NCI-H2029 treated with DMSO at 0.1 percent for 48 hours (cell line): ENCODE results near the gene RHCE.
"Not testable (repeated sequence)": the region's sequence is repeated elsewhere in the genome, so short reads cannot be mapped to it uniquely, and the experiment has no call there.

Experiments used
- DNase-seq: peaks from one replicate; lab custom pipeline; 2025; lab: John Stamatoyannopoulos, UW

Gene RHCE

DNA sequence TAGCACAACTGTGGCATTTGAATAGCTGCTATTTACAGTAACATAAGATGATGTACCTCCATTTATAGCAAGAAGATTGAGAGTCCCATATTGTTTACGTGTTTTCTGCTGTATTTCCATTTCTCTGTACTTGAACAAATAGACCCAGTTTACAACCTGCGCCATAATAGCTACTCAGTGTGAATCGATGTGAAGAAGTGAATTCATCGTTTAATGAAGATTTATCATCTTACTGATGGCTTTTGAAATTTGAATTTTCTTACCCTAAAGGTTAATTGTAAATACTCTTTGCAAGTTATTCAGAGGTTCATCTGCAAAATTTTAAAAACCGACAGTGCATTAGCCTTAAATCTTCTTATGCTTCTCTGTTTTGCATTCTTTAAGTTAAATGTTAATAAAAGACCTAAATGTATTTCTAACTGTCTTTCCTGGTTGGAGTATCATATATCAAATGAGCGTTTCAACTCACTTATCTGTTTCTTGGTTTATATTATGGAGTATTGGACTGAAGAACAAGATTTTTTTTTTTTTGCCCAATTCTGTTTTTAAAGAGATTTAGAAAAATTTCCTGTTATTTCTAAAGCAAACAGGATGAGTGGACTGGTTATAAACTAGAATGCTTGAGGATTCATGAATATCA lies 12.2 kb upstream of the RHCE start:
- DNase-seq, result no peak

DNA sequence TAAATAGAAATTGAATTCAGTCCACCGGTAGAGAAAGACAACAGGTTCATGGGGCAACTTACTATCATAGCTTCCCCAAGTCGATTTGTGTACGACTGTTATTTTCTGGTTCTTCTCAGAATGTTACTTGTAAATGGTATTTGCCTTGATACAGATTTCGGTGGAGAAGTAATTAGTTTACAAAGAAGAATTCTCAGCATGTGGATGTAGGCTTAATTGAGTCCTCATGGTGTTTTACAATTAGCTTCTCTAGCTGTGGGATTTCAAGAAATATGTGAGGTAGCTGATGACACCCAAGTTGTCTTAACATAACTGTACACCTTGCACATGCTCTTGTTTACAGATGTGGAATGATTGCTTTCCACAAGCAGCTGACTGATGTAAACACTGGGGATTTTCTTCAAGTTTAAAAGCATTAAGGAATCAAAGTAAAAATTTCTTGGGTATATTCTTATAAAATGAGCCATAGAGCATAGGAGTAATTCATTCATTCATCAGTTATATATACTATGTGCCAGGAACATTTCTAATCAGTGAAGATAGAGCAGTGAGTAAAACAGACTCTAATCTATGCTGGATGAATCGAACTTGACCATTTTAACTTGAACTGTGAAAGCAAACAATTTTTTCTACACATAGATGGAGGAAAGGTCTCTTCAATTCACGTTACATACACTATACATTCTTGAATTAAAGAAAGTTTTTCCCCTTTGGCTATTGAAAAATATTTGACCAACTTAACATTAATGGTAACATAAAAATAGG lies 11.5 kb upstream of the RHCE start:
- no peak for DNase-seq

DNA sequence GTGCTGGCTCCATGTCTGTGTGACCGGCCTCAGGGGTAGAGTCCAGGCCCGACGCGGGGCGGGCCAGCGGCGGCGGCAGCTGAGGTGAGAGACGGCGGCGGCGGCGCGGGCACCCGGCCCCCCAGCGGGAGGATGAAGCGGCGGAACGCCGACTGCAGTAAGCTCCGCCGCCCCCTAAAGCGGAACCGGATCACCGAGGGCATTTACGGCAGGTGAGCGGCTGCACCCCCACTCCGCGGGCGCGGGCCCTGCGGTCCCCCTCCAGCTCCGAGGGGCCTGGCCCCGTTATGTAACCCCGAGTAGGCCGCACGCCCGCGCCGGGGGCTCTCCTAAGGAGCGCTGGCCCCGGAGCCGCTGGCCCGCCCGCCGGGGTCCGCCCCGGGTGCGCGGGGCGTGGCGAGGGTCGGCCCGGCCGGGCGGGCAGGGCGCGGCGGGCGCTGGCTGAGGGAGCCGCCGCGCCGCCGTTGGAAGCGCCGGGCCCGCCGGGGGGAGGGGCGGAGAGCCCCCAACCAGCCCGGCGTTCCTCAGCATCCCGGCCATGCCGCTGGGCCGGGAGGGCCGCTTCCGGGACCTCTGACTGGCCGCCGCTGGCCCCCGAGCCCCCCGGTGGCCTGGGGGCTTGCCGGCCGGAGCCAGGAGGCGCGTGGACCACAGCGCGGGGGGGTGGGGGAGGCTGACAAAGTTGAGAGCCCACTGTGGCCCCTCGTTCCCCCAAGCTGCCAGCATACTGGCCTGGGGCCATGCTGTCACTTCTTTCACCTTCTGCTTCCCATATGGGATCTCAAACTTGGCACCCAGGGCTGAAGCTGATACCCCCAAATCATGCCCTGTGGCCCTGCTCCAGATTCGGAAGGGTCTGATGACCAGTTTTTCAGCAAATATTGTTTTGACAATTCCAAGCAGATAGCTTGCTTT lies 10.6 kb upstream of the RHCE start:
- DNase-seq, result no peak

DNA sequence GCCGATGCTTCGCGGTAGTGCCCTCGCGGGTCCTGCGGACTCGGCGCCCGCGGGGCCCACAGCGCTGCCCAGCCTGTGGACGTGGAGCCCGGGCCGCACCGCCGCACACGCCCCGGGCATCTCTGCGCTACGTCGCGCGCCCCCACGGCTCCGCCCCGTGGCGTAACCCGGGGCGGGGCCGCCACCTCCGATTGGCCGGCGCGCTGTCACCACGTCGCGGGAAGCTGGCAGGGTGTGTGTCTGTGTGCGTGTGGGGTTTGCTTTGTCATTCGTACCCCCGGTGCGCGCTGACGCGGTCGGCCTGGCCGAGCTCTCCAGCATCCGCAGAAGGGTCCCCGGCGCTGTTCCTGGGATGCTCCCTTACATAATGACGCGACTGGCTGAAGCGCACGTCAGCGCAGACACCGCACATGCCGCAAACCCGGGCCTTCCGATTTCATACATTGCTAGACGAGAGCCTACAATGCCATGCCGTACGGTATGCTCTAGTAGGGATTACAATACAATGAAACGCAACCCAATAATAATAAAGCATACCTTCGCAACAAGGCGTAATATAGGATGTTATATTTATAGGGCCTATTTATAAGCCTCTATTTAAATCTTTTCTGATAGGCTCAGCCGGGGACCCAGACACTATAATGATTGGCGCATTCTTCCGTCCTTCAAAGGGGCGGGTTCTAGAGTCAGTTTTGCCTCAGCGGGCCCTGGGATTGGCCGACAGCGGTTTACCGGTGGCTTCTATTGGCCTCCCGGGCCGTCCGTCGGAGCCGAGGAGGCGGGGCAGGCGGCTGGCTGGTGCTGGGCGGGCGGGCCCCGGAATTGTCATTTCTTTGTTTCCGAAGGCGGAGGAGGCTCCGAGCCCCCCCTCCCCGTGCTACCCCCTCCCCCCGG lies 9.7 kb upstream of the RHCE start, which contains the start of gene MACO1:
Gene MACO1 (plus strand): TSS at position 825 of the 894 bp plus-strand sequence. CDS start 202 bp downstream, outside the sequence.
- DNase-seq, result peak; percentile 92

DNA sequence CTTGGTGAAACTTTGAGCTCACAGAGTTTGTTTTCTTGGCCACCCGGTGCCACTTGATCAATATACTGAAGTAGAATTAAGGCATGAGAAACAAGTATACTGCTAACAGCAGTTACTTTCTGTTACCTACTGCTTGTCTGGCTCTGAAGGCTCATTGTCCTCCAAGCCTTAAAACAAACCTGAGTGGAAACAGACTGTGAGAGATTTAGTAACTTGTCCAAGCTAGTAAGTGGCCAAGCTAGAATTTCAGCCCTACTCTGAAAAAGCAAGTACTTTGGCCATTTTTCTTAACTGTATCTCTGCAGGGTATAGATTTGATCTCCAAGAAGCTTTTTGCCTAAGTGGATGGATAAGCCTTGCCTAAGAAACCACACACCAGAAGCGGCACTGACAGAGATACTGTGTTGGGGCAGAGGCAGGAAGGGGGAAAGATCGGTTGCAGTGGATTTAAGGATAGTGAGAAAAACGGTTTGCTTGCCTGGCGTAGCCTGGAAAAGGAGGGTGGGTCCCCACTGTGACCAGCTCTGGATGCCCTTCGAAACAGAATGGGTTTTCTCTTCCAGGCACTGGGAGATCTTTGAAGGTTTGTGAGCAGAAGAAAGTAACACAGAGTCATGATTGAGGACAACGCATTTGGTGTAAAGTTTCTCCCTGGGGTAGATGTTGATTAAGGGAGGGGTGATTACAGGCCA lies 8.0 kb upstream of the RHCE start:
- no peak for DNase-seq

DNA sequence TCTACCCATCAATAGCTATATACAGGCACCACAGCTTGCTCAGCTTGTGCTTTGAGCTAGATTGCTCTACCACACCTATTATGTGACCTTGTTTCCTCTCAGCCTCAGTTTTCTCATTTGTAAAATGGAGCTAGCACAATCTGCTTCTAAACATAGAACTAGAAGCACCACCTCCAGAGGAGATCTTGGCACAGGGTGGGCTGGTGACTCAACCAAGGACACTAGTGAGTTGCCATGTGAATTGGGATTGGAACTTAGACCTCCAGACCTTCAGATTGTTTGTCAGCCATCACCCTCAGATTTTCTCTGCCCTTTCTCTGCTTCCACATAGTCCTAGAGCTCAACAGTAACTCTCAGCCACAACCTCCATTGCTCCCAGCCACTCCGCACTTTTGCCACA lies 7.1 kb upstream of the RHCE start:
- no peak for DNase-seq

DNA sequence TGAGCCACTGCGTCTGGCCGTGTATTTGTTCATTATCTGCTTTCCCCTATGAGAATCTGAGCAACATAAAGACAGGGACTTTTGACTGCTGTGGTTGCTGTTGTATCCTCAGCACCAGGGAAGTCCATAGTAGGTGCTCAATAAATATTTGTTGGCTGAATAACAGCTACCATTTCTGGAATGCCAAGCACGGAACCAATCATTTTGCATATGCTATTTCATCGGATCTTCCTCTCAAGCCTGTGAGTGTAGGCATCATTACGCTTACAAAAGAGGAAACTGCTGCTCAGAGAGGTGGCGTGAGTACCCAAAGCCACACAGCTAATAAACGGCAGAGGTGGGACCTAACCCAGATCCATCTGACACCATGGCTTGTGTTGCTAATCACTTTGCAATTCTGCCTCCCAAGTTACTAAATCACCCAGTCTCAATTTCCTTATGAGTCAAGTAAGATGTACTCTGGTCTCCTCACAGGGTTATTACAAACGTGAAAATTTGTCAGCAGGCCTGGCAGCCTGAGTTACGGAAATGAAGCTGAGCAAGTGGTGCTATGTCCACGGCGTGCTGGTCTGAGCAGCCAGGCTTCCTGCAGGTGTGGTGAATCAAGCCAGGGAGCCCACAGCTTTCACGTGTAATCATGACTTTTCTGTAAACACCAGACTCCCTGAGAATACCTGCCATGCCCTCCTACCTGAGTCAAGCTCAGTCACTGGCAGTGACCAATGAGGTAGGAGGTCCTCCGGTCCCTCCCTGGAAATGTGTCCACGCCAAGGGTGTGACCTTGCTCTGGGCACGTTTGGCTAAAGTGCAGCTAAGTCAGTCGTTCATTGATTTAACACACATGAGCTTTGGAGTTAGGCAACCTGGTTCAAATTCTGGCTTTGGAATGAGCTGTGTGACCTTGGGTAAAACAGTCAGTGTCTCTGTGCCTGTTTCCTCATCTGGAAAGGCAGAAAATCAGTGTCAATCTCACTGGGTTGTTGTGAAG lies 4.8 kb upstream of the RHCE start:
- DNase-seq, result no peak

DNA sequence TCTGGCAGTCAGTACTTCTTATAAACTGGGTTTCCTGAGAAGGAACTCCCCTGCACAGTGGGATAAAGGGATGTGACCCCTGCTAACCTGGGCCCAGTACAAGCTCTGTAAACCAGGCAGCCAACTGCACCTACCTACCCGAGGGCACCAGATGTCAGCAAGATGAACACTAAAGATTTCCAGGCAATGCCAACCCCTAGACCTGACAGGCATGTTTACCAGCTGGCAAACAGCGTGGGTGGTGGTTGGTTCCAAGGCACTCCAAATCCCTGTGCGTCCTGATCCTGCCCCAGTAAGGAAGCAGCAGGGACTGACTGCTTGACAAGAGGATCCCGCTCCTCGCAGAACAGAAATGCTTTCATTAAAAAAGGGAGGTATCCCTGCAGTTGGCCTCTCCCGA lies 2.6 kb upstream of the RHCE start:
- DNase-seq, result not testable (repeated sequence)

DNA sequence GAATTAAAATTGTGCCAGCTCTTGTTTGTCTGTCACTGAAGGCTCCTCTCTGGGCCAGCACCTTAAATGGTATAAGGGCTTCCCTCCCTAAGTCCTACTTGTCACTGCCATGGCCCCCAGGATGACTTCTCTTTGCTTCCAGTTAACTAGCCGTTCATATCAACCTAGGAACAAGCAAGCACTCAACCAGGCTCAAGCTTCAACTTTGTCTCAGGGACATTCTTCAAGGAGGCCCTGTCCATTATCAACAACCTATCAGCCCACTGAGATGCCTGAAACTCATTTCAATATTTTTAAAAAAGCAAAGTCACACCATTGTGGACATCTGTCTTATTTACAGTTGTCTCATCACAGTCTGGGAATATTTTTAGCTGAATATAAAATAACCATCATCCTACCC lies 1.3 kb downstream of the RHCE start:
- DNase-seq, result not testable (repeated sequence)

DNA sequence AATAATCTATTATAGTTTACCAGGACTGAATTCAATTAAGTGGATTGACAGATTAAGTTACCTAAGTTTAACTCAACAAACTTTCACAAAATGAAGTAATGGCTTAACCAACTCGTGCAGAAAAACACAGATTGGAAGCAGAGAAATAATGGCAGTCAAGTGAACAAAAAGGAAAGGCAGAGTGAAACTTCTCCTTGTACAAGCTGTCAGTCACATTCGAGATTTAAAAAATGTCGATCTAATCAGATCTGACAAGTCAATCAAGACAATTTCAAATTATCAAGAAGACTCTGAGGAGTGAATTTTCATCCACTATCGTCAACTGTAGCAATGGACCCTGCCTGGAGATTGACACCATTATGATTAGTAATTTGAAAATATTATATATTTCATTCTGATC lies 3.3 kb downstream of the RHCE start:
- DNase-seq, result not testable (repeated sequence)

DNA sequence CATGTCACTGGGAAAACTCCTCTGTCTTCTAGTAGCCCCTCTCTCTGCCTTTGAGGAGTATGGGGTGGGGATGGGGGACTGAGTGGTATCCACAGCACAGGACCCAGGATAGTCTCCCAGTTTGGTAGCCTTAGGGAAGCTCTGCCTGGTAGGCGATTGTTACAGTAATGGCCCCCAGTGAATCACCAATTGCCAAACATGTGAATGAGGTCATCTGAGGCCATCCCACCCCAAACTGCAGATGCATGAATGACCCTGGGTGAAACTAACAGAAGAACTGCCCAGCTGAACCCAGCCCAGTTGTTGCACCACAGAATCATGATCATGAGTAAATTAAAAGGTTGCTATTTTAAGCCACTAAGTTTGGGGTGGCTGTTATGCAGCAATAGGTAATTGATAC lies 6.0 kb downstream of the RHCE start:
- not testable (repeated sequence) for DNase-seq

DNA sequence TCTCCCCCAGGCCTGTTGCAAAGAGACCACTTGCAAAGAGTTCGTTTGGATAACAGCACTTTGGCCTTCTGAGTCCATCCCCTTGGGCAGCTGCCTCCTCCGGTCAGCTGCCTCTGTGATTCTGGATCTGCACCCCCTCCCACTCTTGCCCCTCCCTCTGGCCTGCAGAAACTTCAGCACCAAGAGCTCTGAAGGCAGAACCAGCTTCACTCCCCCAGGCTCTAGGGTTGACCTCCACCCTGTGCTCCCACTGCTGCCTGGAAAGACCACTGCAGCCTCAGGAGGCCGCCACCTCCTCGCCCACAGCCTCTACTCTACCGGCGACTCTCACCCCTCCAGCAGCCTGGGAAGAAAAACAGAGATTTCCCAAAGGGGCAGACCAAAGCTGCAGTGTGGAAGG lies 6.5 kb downstream of the RHCE start:
- DNase-seq, result not testable (repeated sequence)

DNA sequence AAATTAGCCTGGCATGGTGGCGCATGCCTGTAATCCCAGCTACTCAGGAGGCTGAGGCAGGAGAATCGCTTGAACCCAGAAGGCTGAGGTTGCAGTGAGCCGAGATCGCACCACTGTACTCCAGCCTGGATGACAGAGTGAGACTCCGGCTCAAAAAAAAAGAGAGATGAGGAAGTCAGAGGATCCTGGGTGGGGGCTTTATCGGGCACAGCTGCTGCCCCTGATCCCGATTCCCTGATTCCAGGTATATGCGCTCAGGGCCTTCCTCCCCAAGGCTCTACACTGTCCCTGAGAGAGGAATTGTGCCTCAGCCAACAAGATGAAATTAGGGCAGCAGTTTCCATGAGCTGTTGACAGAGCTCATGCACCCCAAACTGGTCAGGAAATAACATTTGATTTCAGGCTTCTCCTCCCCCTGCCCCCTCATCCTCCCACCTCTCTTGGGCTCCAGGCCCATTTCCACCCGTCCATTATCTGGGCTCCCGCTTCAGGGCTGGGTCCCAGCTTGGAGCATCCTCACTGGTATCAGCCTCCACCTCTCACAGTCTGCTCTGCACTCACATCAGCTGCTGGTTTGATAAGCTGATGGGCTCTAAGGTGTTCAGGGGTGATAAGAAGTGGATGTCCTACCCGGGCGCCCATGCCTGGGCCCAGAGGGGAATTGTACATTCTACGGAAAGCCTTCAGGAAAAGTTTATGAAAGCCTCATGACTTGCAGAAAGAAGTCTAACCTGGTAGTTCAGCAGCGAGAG lies 7.6 kb downstream of the RHCE start:
- DNase-seq, result not testable (repeated sequence)

DNA sequence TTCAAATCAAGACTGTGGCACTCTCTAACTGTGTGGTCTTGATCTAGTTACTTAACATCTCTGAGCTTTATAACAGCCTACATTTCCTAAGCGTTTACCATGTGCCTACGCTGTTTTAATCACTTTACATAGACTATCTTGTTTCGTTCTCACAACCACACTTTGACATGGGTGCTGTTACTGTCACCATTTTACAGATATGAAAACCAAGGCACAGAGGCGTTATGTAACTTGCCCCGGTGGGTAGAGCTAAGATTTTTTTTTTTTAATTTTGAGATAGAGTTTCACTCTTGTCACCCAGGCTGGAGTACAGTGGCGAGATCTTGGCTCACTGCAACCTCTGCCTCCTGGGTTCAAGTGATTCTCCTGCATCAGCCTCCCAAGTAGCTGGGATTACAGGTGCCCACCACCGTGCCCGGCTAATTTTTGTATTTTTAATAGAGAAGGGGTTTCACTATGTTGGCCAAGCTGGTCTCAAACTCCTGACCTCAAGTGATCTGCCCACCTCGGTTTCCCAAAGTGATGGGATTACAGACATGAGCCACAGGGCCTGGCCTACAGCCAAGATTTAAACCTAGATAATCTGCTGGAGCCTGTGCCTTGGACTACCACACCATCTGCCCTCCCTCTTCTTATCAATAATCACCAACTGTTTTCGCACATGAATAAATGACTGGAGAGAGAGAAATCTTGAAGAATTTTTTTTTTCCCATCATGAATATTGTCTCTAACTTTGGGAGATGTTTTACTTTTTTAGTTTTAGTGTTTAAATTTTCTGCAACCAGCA lies 10.8 kb downstream of the RHCE start:
- not testable (repeated sequence) for DNase-seq

DNA sequence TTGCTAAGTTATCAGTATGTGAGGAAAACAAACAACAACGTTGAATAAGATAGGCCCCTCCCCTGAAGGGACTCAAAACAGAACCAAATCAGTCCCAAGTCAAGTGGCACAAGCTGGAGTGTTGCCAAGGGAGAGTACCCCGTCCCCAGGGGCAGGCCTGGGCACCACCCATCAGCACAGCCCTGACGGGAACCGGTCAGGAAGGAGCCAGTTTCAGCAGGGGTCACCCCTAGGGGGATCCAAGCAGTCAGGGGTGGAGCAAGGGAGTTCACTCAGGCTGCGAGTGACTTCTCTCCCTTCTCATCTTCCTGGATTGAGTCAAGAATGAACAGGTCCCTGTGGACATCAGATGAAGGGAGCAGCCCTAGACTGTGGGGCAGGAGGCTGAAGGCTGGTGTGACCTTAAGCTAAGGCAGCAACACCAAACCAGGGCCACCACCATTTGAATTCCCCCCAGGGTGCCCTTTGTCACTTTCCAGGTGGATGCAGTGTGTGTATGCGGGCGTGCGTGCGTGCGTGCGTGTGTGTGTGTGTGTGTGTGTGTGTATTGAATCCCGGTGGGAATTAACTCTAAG lies 14.8 kb downstream of the RHCE start:
- not testable (repeated sequence) for DNase-seq

DNA sequence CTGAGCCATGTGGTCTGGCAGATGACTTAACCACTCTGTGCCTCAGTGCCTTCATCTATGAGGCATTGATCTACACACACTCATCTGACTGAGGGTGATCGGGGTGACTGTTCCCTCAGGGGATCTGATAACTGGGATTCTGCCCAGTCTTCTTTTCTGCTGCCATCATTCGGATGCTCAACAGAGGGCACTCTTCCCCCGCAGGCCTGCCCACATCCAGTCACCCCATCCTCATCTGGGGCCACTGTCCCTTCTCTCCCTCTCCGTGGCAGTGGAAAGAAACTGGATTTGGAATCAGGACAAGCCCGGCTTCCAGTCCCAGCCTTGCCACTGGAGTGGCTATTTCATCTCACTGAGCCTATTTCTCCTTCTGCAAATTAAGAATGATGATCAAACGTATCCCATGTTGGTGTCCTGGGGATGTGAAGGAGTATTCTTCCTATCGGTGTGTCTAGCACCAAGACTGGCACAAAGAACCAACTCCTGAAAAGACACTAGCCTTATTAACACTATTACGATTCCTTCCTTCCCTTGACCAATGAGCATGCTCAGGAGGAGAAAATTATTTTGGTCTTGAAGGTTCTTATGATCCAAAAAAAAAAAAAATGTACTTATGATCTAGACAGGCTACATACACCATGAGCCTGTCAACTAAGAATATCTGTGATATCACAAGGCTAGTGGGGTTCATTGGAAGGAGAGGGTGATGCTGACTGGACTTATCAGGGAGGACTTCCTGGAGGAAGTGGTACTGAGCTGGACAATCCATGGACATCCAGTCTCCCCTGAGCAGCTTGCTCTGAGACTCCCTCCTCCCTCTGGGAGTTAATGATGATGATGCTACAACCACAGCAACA lies 17.4 kb downstream of the RHCE start:
- not testable (repeated sequence) for DNase-seq

DNA sequence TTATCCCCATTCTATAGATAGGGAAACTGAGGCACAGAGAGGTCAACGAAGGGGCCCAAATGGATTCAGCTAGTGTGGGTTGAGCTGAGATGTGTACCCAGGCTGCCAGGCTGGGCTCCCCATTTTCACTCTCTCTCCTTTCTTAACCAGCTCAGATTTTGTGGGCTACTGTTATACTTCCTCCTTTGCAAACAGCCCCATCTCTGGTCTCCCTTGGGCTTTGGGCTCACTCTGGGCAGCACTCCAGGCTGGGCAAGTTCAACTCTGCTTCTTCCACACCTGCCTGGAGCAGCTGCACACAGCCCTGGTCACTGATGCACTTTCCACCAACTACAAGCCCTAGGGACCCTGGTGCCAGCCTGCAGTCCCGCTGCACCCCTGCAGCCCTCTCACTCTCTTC lies 22.5 kb downstream of the RHCE start:
- DNase-seq, result not testable (repeated sequence)
